Measurements from ENCODE around the gene GATB. TPM values are rescaled to one million over a fixed set of nuclear protein-coding genes. Genes with fewer than 3 reads are reported as not detected.

GATB gene
- total and polyA plus RNA-seq, 2 experiments from 2014 or later: 17.7 to 18.9 TPM

- TF ChIP-seq STAT1 (IDR thresholded peaks at IDR 0.05; ENCODE audit: unreplicated experiment) (no peak), EZH2phosphoT487 (IDR thresholded peaks at IDR 0.05; ENCODE audit: unreplicated experiment) (no peak), ZNF114 (CRISPR knock-in tag; IDR thresholded peaks at IDR 0.05) (no peak), CREB1 (CRISPR knock-in tag; IDR thresholded peaks at IDR 0.05; ENCODE audit: low read depth) (no peak), JUNB (IDR thresholded peaks at IDR 0.05; ENCODE audit: unreplicated experiment) (no peak), POLR2AphosphoS5 (IDR thresholded peaks at IDR 0.05; ENCODE audit: low read depth) (no peak), EZH2 (IDR thresholded peaks at IDR 0.05; ENCODE audit: low read depth, unreplicated experiment) (no peak), NANOG (IDR thresholded peaks at IDR 0.05; ENCODE audit: borderline replicate concordance) (no peak), ZNF331 (CRISPR knock-in tag; IDR thresholded peaks at IDR 0.05; ENCODE audit: low read depth) (no peak), CTCF (conservative IDR thresholded peaks at IDR 0.05; ENCODE audit: low read depth in 2 of 2) (no peak)
- TF ChIP-seq, protein P1, sequence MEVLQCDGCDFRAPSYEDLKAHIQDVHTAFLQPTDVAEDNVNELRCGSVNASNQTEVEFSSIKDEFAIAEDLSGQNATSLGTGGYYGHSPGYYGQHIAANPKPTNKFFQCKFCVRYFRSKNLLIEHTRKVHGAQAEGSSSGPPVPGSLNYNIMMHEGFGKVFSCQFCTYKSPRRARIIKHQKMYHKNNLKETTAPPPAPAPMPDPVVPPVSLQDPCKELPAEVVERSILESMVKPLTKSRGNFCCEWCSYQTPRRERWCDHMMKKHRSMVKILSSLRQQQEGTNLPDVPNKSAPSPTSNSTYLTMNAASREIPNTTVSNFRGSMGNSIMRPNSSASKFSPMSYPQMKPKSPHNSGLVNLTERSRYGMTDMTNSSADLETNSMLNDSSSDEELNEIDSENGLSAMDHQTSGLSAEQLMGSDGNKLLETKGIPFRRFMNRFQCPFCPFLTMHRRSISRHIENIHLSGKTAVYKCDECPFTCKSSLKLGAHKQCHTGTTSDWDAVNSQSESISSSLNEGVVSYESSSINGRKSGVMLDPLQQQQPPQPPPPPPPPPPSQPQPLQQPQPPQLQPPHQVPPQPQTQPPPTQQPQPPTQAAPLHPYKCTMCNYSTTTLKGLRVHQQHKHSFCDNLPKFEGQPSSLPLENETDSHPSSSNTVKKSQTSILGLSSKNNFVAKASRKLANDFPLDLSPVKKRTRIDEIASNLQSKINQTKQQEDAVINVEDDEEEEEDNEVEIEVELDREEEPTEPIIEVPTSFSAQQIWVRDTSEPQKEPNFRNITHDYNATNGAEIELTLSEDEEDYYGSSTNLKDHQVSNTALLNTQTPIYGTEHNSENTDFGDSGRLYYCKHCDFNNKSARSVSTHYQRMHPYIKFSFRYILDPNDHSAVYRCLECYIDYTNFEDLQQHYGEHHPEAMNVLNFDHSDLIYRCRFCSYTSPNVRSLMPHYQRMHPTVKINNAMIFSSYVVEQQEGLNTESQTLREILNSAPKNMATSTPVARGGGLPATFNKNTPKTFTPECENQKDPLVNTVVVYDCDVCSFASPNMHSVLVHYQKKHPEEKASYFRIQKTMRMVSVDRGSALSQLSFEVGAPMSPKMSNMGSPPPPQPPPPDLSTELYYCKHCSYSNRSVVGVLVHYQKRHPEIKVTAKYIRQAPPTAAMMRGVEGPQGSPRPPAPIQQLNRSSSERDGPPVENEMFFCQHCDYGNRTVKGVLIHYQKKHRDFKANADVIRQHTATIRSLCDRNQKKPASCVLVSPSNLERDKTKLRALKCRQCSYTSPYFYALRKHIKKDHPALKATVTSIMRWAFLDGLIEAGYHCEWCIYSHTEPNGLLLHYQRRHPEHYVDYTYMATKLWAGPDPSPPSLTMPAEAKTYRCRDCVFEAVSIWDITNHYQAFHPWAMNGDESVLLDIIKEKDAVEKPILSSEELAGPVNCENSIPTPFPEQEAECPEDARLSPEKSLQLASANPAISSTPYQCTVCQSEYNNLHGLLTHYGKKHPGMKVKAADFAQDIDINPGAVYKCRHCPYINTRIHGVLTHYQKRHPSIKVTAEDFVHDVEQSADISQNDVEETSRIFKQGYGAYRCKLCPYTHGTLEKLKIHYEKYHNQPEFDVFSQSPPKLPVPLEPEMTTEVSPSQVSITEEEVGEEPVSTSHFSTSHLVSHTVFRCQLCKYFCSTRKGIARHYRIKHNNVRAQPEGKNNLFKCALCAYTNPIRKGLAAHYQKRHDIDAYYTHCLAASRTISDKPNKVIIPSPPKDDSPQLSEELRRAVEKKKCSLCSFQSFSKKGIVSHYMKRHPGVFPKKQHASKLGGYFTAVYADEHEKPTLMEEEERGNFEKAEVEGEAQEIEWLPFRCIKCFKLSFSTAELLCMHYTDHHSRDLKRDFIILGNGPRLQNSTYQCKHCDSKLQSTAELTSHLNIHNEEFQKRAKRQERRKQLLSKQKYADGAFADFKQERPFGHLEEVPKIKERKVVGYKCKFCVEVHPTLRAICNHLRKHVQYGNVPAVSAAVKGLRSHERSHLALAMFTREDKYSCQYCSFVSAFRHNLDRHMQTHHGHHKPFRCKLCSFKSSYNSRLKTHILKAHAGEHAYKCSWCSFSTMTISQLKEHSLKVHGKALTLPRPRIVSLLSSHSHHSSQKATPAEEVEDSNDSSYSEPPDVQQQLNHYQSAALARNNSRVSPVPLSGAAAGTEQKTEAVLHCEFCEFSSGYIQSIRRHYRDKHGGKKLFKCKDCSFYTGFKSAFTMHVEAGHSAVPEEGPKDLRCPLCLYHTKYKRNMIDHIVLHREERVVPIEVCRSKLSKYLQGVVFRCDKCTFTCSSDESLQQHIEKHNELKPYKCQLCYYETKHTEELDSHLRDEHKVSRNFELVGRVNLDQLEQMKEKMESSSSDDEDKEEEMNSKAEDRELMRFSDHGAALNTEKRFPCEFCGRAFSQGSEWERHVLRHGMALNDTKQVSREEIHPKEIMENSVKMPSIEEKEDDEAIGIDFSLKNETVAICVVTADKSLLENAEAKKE (CRISPR knock-in tag; IDR thresholded peaks at IDR 0.05): no peak
- TF ChIP-seq, protein P2, sequence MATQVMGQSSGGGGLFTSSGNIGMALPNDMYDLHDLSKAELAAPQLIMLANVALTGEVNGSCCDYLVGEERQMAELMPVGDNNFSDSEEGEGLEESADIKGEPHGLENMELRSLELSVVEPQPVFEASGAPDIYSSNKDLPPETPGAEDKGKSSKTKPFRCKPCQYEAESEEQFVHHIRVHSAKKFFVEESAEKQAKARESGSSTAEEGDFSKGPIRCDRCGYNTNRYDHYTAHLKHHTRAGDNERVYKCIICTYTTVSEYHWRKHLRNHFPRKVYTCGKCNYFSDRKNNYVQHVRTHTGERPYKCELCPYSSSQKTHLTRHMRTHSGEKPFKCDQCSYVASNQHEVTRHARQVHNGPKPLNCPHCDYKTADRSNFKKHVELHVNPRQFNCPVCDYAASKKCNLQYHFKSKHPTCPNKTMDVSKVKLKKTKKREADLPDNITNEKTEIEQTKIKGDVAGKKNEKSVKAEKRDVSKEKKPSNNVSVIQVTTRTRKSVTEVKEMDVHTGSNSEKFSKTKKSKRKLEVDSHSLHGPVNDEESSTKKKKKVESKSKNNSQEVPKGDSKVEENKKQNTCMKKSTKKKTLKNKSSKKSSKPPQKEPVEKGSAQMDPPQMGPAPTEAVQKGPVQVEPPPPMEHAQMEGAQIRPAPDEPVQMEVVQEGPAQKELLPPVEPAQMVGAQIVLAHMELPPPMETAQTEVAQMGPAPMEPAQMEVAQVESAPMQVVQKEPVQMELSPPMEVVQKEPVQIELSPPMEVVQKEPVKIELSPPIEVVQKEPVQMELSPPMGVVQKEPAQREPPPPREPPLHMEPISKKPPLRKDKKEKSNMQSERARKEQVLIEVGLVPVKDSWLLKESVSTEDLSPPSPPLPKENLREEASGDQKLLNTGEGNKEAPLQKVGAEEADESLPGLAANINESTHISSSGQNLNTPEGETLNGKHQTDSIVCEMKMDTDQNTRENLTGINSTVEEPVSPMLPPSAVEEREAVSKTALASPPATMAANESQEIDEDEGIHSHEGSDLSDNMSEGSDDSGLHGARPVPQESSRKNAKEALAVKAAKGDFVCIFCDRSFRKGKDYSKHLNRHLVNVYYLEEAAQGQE (IDR thresholded peaks at IDR 0.05; ENCODE audit: unreplicated experiment): no peak
- TF ChIP-seq, protein P3, sequence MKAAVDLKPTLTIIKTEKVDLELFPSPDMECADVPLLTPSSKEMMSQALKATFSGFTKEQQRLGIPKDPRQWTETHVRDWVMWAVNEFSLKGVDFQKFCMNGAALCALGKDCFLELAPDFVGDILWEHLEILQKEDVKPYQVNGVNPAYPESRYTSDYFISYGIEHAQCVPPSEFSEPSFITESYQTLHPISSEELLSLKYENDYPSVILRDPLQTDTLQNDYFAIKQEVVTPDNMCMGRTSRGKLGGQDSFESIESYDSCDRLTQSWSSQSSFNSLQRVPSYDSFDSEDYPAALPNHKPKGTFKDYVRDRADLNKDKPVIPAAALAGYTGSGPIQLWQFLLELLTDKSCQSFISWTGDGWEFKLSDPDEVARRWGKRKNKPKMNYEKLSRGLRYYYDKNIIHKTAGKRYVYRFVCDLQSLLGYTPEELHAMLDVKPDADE (IDR thresholded peaks at IDR 0.05): no peak
- H3K27ac Mint-ChIP-seq: no peak overlapping the region
- peaks cover 15% of the 10 kb centered on the region for H3K36me3 Mint-ChIP-seq (ENCODE audit: low read depth)
- Histone ChIP-seq H3K36me3 (ENCODE audit: insufficient read depth) (no peaks in the 10 kb centered on the region), H2AFZ (no peak overlapping the region), H3K4me2 (no peak overlapping the region), H3K27me3 (ENCODE audit: insufficient read depth) (no peaks in the 10 kb centered on the region), H3F3A (replicated peaks; ENCODE audit: low read depth) (no peaks in the 10 kb centered on the region), H4K20me1 (replicated peaks; ENCODE audit: insufficient read depth) (no peaks in the 10 kb centered on the region), H3K79me2 (replicated peaks; ENCODE audit: insufficient read depth) (no peaks in the 10 kb centered on the region), H3K4me1 (ENCODE audit: insufficient read depth) (no peaks in the 10 kb centered on the region), H3K4me3 (no peak overlapping the region), H3K9me2 (ENCODE audit: insufficient read depth) (no peaks in the 10 kb centered on the region), H3K27ac (ENCODE audit: low read depth) (no peak overlapping the region)
- peaks cover 8% of the 10 kb centered on the region; the same call in 2 of the 3 replicates for H3K9me3 Mint-ChIP-seq
- no peak overlapping the region for H3K4me3 Mint-ChIP-seq
- no peaks in the 10 kb centered on the region for H3K4me1 Mint-ChIP-seq
- DNase-seq (ENCODE audit: low spot score): no peak
- ATAC-seq: no peak
- no peaks in the 10 kb centered on the region for H3K27me3 Mint-ChIP-seq (ENCODE audit: insufficient read depth, low read depth, poor library complexity)
These were observed 79.7 kb downstream of the GATB start for GRCh38 chr4:151681085-151681484.
